Inflammatory macrophage treated with lipopolysaccharide for 4 hours (primary cell): Measurements from ENCODE around the gene KIAA1755.
A peak's percentile ranks its signal among the peaks of the same experiment; 100 is the strongest.

Experiments used
- DNase-seq: peaks from one replicate; pipeline ENCODE4 v3.0.0-alpha.2; 2020

Gene KIAA1755

DNA sequence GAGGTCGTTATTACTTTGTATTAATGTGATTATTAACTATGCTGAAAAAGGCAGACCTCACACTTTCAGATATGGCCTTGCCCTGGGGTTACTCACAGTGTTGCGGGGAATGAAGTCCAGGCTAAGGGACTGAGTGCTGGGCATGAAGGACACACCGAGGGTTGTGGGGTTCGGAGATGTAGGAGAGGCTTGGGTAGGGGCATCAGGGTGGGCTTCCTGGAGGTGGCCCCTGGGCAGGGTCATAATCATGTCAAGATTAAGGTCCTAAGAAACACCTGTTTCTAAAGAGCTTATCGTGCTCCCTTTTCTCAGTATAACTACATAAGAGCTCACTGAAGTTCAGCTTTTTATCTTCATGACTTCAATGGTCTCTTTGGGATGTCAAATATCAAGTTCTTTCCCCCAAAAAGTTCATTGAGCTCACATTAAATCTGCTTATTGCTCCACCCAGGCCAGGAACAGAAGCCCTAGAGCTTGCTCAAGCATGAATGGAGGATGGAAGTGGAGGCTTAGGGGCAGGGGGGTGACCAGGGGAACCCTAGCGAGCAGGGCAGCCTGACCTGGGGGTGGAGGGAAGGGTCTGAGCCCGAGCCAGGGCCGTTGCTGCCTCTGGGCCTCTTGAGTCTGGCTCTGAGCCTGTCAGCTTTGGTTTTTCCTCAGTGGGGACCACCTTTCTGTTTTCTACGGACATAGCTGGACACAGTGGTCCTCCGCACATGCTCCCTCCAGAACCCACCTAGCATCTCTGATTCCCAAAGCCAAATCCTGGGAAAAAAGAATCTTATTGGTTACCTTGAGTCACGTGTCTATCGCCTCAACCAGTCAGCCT, 58.2 kb downstream of the KIAA1755 start:
- no peak for DNase-seq

DNA sequence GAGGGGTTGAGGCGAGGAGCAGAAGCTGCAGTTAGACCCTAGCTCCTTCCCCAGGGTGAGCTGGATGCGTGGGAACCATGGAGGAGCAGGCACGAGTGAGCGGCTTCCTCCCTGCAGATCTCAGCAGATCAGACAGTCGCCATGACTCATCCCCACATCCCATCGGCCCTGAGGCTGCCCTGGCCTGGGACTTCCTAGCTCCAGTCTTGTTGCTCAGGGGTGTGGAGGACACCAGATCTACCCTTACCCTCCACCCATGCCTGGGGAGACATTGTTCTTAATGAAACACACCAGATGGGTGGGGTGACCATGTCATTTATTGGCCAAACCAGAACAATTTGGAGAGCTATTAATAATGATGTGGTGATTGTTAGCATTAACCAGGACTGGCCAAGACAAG, 59.2 kb downstream of the KIAA1755 start:
- peak; percentile 94 for DNase-seq

DNA sequence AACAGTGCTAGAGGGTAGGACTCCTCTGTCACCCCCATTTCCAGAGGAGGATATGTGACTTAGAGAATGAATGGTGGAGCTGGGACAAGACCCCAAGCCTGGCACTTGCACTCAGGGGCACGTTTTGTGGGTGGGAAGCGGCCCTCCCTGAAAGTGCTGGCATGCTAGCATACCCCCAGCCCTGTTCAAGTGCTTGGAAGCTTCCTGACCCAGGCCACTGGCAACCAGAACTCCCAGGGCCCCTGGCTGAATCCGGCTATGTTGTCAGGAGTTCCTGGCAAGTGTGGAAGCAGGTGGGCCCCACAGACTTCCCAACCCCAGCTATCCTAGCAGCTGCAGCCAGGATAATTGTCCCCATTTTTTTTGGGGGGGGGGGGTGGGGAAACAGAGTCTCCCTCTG, 59.9 kb downstream of the KIAA1755 start:
- DNase-seq = no peak

DNA sequence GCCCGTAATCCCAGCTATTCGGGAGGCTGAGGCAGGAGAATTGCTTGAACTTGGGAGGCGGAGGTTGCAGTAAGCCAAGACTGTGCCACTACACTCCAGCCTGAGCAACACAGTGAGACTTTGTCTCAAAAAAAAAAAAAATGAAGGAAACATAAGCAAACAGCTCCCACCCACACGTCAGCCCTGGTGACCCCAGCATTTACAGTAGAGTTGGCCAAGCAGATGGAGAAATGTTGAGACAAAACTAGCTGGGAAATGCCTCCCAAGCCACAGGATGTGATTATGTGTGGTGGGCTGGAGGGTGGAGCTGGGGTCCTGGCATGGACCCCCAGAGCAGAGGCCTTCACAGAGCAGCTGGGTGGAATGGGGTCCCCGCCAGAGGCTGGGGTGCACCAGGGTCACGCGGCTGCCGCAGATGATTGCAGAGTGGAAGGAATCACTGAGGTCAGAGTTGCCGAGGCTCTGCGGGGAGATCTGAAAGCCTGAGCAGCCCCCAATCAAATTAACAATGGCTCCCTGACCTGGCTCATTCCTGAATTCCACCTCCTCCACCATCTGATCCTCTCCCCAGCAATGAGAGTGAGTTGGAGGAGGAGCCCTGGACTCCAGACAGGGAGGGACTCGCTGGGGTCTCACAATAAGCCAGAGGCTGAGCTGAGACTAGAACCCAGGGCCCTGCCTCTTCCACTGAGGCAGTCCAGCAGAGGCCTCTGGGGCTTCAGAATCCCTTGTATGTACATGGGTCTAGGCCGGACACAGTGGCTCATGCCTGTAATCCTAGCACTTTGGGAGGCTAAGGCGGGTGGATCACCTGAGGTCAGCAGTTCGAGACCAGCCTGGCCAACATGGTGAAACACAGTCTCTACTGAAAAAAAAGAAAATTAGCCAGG, 60.8 kb downstream of the KIAA1755 start:
- peak; percentile 72 for DNase-seq

DNA sequence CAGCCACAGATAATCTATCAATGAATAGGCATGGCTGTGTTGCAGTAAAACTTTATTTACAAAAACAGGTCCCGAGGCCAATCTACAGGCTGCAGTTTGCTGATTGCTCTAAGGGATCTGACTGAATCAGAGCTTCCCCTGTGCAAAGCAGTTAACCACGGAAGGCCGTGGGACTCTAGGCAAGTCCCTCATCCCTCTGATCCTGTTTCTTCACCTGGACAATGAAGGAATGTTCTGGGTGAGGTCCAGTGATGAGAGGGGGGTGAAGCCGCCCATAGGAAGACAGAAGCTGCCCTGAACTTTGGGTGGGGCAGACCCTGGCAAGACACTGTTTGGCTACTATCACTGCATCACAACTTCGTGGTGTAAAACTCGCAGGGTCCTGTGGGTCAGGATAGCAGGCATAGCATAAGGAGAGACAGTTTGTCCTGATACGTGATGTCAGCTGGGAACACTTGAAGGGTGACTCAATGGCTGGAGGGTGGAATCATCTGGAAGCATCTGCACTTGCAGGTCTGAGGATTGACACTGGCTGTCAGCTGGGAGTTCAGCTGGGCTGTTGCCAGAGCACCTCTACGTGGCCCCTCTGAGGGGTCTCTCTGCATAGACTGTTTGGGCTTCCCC, 62.2 kb downstream of the KIAA1755 start:
- peak; percentile 44 for DNase-seq

DNA sequence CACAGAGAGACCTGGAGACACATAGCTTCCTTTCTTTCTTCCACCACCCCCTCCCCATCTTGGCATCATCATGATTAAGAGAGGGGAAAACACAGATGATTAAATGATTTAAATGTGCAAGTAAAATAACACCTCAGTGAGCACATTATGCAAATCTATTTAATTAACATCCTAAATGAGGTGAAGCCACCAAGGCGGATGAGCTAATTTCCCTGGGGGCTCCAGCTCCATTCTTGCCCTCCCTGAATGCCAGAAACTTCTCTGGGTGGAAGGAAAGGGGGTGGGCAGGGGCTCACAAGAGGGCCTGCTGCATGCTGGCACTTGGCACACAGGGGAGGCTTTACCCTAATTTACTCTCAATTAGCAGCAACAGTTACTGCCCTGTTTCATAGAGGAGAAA, 62.9 kb downstream of the KIAA1755 start:
- DNase-seq = no peak

DNA sequence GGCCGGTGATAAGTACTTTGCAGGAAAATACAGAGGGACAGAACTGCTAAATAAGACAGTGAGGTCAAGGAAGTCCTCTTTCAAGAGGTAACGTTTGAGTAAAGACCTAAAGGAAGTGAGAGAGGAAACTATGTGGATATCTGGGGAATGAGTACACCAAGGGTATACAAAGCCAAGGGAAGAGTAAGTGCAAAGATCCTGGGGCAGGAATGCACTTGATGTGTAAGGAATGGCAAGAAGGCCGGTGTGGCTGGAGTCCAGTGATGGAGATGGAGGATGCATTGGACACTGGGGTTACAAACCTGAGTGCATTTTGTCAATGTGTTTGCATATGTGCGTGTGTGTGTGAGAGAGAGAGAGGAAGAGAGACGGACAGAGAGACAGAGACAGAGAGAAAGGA, 63.3 kb downstream of the KIAA1755 start:
- peak; percentile 31 for DNase-seq

DNA sequence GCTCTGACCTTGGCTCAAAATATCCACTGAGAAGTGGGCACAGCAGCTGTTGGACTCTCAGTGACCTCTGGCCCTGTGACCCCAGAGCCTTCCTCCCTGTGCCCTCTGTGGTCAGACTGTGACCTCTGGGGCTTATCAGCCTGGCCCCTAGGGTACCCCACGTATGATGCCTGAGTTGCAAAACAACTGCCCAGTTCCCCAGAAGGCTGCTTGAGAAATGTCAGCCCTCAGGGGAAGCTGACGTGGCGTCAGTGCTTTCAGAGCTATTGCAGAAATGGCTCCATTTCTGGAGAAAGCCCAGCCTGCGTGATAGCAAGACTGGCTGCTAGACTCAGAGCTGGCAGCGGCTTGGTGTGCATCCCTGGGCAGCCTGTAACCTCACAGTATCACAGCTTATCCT, 63.9 kb downstream of the KIAA1755 start:
- peak; percentile 98 for DNase-seq

DNA sequence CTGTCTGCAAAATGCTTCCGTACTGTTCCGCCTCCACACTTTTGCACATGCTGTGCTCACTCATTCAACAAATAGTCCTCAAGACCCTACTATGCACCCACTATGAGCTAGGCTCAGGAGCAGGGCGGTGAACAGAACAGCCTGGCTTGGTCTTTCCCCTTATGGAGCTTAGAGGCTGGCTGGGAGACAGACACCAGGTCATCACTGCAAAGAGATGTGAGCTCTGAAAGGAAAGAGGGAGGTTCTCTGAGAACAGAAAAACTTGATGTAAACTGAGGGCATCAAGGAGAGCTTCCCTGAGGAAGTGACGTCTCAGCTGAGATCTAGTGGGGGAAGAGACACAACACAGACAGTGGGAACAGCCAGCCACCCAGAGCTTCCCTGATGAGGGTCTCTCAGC, 64.5 kb downstream of the KIAA1755 start:
- DNase-seq = peak; percentile 59

DNA sequence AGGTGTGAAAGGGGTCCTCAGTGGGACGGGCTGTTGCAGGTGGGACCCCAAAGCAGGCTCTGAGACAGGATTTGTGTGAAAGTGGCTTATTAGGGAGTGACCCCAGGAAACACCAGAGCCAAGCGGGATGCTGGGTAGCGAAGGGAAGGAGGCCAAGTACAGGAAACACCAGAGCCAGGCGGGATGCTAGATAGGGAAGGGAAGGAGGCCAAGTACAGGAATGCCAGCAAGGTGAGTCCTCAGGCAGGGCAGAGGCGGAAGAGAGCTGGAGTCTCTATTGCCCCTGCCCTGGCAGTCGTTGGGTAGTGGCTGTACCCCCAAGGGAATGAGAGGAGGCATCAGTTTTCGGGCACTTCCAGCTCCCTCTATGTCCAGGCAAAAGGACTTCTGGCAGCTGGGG, 65.0 kb downstream of the KIAA1755 start:
- DNase-seq = no peak

DNA sequence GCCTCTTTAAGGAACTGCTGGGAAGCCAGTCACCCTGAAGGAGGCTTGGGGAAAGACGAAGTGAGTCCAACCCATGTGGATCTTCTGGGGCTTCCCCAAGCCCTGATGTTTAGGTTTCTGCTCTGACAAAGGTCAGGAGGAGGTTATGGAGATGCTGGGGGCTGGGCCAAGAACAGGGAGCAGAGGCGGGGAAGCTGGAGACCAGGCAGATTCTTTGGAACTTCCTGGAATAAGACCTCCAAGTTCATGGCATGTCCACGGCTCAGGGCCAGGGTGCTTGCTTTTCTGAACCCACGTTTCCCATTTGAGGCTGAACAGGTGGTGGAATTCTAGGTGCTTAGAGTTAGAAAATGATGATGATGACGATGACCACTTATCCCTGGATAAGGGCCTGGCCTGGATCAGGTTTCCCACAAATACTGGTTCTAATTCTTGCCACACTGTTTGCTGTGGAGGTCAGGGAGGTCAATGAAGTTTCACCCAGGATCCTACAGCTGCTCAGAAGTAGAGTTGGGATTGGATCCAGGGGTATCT, 65.5 kb downstream of the KIAA1755 start:
- DNase-seq = peak; percentile 90

DNA sequence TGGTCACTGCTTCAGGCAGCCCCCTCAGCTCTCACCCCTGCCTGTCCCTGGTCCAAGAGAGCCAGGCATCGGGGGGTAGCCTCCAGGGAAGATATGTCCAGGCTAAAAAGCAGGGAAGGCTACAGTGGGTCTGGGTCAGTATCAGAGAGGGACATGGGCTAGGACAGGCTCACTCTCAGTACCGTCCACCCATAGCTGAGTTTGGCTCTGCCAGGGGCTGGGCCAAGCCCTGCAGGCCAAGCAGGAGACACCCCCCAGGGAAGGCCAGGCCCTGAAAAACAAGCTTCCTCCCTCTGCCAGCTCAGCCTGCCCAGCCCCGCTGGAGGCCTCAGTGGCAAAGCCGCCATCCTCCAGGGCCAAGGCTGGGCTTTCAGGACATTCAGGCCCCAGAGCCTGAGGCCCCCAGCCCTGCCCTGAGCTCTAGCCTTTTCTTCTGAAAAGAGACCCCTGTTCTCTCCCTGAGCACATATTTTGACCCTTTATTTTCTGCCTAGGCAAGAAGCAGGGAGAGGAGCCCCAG, 66.9 kb downstream of the KIAA1755 start:
- DNase-seq = no peak

DNA sequence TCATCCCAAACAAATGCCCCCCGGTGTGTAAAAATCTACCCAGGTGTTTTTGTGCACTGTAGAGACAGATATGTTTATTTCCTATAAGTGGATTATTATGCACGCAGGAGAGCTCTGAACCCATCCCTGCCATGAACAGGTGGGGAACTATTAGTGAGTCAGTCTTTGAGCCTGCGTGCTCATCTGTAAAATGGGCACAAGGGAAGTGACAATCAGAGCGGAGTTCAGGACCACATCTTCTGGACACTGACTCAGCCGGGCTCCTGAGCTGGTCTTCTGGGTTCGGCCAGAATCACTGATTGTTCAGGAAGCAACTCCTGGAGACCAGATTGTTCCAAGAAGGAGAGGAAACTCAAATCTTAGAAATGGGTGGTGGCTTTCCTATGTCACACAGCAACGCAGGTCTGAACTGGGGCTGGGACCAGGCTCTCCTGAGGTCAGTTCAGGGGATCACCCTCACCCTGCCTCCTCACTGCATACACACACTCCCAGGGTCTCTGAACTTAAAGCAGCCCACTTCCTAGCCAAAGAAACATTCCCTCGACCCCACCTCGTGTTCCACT, 68.1 kb downstream of the KIAA1755 start:
- no peak for DNase-seq

DNA sequence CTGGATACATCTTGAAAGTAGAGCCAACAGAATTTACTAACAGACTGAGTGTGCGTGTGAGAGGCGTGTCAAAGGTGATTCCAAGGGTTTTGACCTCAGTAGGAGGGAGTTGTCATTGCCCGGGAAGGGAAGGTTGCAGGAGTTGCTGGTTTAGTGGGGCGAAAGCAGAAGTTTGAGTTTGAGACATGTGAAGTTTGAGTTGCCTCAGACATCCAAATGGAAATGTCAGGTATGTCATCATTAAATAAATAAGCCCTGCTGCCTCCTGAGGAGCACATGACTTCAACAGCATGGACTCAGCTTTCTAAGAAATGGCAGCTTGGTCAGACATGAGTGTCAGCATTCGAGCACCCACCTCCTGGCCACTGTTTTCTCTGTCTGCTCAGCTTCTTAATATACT, 68.9 kb downstream of the KIAA1755 start:
- peak; percentile 91 for DNase-seq

DNA sequence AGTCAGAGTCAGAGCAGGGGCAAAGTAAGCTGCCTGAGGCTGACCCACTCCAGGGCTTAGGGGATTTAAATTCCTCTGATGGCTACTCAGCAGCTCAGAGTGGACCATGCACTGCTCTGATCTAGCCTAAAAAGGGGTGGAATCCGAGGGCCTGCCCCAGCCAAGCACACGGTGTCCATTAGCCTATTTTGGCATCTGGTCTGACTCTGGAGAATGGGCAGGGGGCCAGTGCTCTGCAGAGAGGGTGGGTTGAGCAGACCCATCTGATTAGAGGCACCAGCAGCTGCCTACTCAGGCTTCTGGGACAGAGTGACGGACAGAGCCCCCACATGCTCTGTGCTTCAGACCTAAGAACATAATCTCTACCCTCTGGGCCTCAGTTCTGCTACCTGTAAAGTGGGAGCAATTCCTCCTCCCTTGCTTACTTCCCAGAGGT, 69.6 kb downstream of the KIAA1755 start:
- no peak for DNase-seq

DNA sequence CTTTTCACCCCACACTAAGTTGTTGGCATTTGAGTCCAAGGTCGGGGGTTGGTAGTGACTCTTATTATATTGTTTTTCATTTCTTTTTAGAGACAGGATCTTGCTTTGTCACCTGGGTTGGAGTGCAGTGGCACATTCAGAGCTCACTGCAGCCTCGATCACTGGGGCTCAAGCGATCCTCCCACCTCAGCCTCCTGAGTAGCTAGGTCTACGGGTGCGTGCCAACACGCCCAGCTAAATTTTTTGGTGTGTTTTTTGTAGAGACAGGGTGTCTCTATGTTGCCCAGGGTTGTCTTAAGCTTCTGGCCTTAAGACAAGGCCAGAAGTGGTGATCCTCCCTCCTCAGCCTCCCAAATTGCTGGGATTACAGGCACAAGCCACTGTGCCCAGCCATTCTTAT, 70.4 kb downstream of the KIAA1755 start:
- no peak for DNase-seq

DNA sequence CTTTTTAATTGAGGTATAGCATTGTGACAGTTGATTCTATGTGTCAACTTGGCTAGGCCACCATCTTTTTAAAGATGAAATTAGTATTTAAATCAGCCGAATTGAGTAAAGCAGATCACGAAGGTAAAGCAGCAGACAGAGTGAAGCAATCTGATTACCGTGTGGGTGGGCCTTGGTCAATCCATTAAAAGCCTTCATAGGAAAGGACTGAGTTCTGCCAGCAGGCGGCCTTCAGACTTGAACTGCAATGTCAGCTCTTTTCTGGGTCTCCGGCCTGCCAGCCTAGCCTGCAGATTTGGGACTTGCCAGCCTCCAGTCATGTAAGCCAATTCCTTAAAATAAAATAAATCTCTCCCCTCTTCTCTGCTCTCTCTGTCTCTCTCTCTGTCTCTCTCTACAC, 73.0 kb downstream of the KIAA1755 start:
- peak; percentile 88 for DNase-seq

DNA sequence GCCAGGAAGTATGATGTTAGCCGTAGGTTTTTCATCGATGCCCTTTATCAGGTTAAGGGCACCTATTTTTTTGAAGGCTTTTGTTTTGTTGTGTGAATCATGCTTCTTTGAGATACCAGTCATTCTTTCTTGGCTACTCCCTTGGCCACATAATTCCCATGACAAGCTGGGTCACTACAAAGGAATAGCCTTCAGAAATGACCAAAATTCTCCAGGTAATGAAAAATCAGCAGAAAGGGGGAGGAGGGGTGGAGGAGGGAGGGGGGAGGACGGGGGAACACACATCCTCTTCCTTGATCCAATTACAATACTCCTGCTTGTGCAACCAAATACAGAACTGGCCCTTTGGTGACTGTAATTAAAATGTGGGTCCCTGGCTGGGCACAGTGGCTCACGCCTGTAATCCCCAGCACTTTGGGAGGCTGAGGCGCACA, 73.7 kb downstream of the KIAA1755 start:
- peak; percentile 48 for DNase-seq

DNA sequence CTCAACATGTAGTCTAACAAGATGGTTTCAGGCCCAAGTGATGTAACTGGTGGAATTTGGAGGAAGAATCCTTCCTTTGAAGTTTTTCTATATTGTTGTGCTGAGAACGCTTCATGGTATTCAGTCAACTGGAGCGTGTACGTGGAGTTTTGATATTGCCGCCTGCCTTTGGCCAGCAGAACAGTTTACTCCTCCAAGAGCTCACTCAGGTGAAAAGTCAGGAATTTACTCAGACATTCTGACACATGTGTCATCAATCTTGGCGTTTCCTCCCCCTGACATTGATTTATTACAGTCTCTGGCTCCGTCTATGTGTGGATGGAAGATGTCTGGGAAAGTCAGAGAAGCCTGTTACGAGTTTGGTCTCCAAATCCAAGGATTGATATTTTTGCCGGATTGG, 76.4 kb downstream of the KIAA1755 start:
- DNase-seq = no peak

DNA sequence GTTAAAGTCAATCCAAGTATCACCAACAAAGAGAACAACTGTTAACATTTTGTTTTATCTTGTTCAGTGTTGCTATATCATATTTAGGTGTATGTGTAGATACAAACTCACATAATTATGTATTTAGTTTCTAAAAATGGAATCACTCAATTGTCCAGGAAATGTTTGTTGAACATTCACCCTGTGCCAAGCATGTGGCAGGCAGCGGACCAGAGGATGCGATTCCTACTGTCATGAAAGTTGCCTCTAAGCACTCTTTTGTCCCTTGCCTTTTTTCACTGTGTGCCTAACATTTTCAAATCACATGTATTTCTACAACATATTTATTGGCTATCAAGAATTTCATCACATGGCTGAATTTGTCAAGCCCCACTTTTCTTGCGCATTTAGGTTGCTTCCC, 78.6 kb downstream of the KIAA1755 start:
- DNase-seq = no peak

DNA sequence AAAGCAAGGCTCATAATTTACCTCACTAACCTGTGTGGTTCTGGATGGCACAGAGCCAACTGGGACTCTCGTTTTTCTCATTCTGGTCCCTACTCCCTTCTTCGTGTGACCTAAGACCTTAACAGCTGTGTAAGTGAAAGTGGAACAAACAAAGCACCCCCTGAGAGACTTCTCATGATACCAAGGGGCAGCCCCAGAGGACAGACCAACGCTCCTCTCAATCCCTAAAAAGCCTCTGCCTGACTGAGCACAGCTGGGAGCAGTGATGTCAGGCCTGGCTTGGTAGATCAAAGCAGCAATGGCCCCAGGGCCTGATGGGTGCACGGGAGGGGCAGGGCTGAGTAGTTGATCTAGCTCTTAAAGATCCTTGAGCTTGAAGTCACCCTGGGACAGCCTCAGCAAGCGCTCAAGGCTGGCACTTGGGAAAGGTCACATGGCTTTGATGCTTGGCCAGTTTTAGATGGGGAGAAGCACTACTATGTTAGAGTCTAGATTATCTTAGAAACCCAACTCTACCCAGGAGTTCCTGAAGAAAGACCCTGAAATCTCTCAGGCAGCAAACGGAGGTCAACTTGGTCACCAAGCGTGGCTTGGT, 79.2 kb downstream of the KIAA1755 start:
- DNase-seq = peak; percentile 39

DNA sequence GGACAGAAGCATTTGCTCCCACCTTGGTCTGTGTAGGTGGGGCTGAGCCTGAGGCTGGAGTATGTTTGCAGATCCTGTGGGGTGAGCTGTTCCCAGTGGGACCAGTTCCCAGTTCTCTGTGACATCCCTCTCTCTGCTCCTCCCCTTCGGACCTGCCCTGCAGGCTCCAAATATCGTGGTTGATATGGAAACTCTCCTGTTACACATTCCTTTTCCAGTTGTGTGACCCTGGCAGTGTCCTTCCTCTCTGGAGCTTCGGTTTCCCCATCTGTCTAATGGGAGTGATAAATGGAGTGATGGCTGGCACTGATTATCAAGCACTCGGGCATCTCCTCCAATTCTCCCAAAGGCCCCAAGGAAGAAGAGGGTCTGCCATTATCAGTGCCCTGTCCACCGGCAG, 79.8 kb downstream of the KIAA1755 start:
- no peak for DNase-seq
